ENCODE measurements around the gene TMEM178B. TPM values are rescaled to one million over a fixed set of nuclear protein-coding genes. Genes with fewer than 3 reads are reported as not detected.

Gene TMEM178B
- total RNA-seq, 1 donor from 2014 or later, result 35.9 TPM

- Histone ChIP-seq H3K27me3 (ENCODE audit: low read depth) (peaks cover 6% of the 10 kb centered on the region), H3K4me3 (no peak overlapping the region), H3K4me1 (peaks cover 9% of the 10 kb centered on the region), H3K9me3 (replicated peaks) (no peaks in the 10 kb centered on the region), H3K27ac (replicated peaks) (no peak overlapping the region), H3K36me3 (no peaks in the 10 kb centered on the region)
- DNase-seq, result no peak
- no peak for TF ChIP-seq CTCF (IDR thresholded peaks at IDR 0.05; ENCODE audit: borderline replicate concordance)
- intact Hi-C loops (cut with micrococcal nuclease), result no loop called here
Measured at GRCh38 chr7:141221007-141221612, 147.2 kb downstream of the TMEM178B start.

- intact Hi-C loops (cut with micrococcal nuclease), result no loop called here
Measured at GRCh38 chr7:141225916-141226618, 152.2 kb downstream of the TMEM178B start.

GRCh38 chr7:141227454-141227853, 153.6 kb downstream of the TMEM178B start:
- TF ChIP-seq CTCF (IDR thresholded peaks at IDR 0.05; ENCODE audit: borderline replicate concordance), result no peak
- Histone ChIP-seq H3K27ac (replicated peaks) (no peak overlapping the region), H3K9me3 (replicated peaks) (no peaks in the 10 kb centered on the region), H3K27me3 (ENCODE audit: low read depth) (no peaks in the 10 kb centered on the region), H3K36me3 (no peaks in the 10 kb centered on the region), H3K4me1 (no peaks in the 10 kb centered on the region), H3K4me3 (no peak overlapping the region)
- no peak for DNase-seq
- intact Hi-C loops (cut with micrococcal nuclease), result no loop called here

More at GRCh38 chr7:141225916-141226618, 152.2 kb downstream of the TMEM178B start:
- TF ChIP-seq CTCF (IDR thresholded peaks at IDR 0.05; ENCODE audit: borderline replicate concordance), result no peak
- Histone ChIP-seq H3K9me3 (replicated peaks) (no peaks in the 10 kb centered on the region), H3K27ac (replicated peaks) (no peak overlapping the region), H3K4me1 (no peaks in the 10 kb centered on the region), H3K36me3 (no peaks in the 10 kb centered on the region), H3K27me3 (ENCODE audit: low read depth) (no peaks in the 10 kb centered on the region), H3K4me3 (no peak overlapping the region)
- no peak for DNase-seq

- H3K4me1 ChIP-seq, result no peaks in the 10 kb centered on the region
- no peak for DNase-seq
- intact Hi-C loops (cut with micrococcal nuclease), result no loop called here
- no peak for TF ChIP-seq CTCF (IDR thresholded peaks at IDR 0.05; ENCODE audit: borderline replicate concordance)
- H3K4me3 ChIP-seq, result no peak overlapping the region
- H3K36me3 ChIP-seq, result no peaks in the 10 kb centered on the region
- peaks cover 7% of the 10 kb centered on the region for H3K27me3 ChIP-seq (ENCODE audit: low read depth)
- H3K27ac ChIP-seq (replicated peaks), result no peak overlapping the region
- H3K9me3 ChIP-seq (replicated peaks), result no peaks in the 10 kb centered on the region
Measured at GRCh38 chr7:141228482-141228881, 154.6 kb downstream of the TMEM178B start.

GRCh38 chr7:141231018-141231792, 157.3 kb downstream of the TMEM178B start:
- peak; percentile 47 for DNase-seq
- intact Hi-C loops (cut with micrococcal nuclease), result no loop called here

More at GRCh38 chr7:141231018-141231792, 157.3 kb downstream of the TMEM178B start:
- H3K9me3 ChIP-seq (replicated peaks), result no peaks in the 10 kb centered on the region
- no peaks in the 10 kb centered on the region for H3K4me1 ChIP-seq
- H3K27ac ChIP-seq (replicated peaks), result no peak overlapping the region
- peaks cover 7% of the 10 kb centered on the region for H3K27me3 ChIP-seq (ENCODE audit: low read depth)
- no peak overlapping the region for H3K4me3 ChIP-seq
- no peaks in the 10 kb centered on the region for H3K36me3 ChIP-seq
- peak; percentile 60 for TF ChIP-seq CTCF (IDR thresholded peaks at IDR 0.05; ENCODE audit: borderline replicate concordance)

Measured in left ventricle myocardium inferior (tissue), 1 donor.